Fibroblast of pulmonary artery (primary cell): ENCODE measurements around the gene VPS16.
A peak's percentile ranks its signal among the peaks of the same experiment; 100 is the strongest.

Source experiments
- DNase-seq: peaks from one replicate; pipeline ENCODE4 v3.0.0-alpha.2; 2010; ENCODE audit warnings: low read depth
- H3K4me3 ChIP-seq: replicated peaks from 2 replicates; pipeline ENCODE4 v1.5.1; 2011; ENCODE audit warnings: low read depth, mild to moderate bottlenecking, control low read depth, low read length, moderate library complexity
- TF ChIP-seq, protein P1 (sequence below): IDR thresholded peaks from 2 replicates; pipeline ENCODE4 v1.5.1; 2011; ENCODE audit warnings: mild to moderate bottlenecking, control low read depth, low read length, inconsistent platforms; ENCODE audit errors: missing control alignments

Gene VPS16

DNA sequence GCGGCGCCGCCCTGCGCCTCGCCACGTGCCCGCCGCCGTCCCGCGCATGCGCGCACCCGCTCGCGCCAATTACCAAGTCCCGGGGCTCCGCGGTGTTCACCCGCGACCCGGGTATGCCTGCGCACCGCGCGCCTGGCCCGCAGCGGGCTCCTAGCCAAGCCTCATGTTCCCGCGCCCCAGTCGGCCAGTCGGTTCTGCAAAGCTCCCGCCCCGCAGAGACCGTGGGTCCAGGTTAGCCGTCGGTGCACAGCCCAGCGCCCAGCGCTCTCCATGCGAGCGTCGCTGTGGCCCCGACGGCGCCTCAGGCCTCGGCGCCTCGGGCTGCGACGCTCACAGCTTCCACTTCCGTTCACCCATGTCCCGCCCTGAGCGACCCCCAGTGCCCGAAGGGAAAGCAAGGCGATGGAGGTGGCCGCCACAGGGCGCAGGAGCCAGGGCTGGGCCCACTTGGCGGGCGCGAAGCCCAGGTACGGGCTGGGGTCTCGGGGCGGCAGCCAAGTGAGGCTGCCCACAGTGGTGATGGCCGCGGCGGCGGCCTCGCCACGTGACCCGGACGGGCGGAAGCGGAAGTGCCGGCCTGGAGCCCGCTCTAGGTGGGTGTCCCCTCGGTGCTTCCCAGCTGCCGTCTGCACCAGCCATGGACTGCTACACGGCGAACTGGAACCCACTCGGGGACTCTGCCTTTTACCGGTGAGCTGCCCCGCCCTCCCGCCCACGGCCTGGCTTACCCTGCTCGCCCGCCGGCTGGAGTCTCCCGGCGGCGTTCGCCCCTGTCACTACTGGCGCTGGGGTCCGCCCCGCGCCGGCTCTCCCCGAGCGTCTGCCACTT lies at the start of gene VPS16, which contains the start of gene PCED1A:
TSS of gene VPS16 (plus strand) at position 608 of the 829 bp plus-strand sequence. CDS start at position 638, 30 bp downstream.
TSS of gene PCED1A (minus strand) at position 518 of the 829 bp plus-strand sequence. CDS start 743 bp downstream, outside the sequence.
- H3K4me3 ChIP-seq, result peak within 1 kb of the TSS; percentile 87
- TF ChIP-seq, protein P1, sequence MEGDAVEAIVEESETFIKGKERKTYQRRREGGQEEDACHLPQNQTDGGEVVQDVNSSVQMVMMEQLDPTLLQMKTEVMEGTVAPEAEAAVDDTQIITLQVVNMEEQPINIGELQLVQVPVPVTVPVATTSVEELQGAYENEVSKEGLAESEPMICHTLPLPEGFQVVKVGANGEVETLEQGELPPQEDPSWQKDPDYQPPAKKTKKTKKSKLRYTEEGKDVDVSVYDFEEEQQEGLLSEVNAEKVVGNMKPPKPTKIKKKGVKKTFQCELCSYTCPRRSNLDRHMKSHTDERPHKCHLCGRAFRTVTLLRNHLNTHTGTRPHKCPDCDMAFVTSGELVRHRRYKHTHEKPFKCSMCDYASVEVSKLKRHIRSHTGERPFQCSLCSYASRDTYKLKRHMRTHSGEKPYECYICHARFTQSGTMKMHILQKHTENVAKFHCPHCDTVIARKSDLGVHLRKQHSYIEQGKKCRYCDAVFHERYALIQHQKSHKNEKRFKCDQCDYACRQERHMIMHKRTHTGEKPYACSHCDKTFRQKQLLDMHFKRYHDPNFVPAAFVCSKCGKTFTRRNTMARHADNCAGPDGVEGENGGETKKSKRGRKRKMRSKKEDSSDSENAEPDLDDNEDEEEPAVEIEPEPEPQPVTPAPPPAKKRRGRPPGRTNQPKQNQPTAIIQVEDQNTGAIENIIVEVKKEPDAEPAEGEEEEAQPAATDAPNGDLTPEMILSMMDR, result no peak
- peak; percentile 89 for DNase-seq

DNA sequence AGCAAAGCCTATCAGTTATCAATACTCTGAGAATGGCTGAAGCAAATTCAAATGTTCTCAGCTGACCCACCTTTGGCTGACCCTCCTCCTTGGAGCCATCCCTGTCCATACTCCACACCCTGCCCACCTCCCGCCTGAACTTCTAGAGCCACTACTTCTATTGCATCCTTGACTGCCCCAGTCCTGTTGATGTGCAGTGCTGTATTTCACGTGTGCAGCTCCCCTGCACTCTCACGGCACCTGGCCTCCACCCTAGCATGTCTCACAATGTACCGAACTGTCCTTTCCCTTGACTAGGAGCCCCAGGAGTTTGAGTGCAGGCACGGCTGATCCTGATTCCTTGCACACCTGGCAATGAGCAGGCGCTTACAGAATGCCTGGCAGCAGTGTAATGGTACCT lies 47.1 kb upstream of the VPS16 start:
- DNase-seq, result no peak
- no peak overlapping the region for H3K4me3 ChIP-seq
- TF ChIP-seq, protein P1, result no peak

DNA sequence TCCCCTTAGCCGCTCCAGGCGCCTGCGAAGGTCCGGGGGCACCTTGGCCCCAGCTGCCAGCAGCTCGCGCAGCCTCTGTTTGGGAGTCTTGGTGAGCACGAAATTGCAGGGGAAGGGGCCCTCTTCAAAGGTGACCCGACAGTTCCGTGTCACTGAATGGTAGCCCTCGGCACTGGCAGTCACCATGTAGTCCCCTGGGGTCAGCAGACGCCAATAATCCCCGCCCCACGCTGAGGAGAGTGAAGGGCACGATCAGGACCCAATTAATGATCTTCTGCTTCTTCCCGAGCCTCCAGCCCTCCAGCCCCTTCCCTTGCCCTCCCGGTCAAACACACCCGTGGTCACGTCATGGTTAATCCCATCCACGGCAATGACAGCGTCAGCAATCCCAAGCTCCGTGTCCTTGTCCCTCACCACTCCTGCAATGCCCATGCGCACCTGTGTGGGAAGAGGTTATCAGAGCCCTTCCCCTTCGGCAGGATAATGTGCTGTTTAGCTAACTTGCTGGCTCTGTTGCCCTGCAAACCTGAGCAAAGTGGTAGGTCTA lies 46.3 kb upstream of the VPS16 start:
- no peak overlapping the region for H3K4me3 ChIP-seq
- no peak for DNase-seq
- TF ChIP-seq, protein P1, result no peak

DNA sequence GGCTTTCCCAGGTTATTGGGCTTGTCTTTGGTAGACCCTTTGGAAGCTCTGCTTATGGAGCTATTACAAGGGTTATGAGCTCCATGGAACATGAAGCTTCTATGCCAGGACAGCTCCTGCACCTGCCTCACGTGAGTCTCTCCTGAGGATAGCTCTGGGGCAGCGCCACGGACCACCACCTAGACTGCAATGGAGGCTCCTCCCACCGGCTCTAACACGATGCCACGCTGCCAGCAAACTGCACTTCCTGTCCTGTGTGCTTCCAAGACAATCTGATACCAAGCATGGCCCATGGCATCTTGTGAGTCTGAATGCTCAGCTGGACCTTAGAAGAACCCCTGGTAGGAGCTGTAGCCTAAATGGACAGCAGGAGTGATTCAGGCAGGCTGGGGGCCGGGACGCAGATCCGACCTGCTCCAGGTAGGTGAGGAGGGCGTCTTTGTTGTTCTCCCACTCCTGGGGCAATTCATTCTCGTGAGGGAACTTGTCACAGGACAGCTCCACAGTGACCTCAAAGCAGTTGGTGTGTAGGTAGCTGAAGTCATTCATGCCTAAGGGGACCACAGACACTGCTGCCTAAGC lies 45.6 kb upstream of the VPS16 start:
- no peak overlapping the region for H3K4me3 ChIP-seq
- TF ChIP-seq, protein P1, result no peak
- no peak for DNase-seq

DNA sequence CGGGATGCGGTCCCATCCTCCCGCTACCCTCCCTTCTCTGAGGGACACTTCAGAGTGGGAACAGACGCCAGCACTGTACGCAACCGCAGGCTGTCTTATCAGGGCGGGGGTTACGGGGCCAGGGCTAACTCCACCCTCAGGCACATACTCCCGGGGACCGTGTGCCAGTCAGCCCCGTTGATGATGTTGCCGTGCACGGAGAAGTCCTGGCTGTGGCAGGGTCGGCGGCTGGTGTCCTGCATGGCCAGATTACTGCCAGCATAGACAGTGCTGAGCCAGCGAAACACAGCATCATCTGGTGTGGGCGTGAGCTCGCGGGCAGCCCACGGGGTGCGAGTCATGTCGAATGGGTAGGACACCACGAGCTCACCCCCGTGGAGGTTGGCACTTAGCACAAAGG lies 45.1 kb upstream of the VPS16 start:
- TF ChIP-seq, protein P1, result no peak
- DNase-seq, result no peak
- no peak overlapping the region for H3K4me3 ChIP-seq

DNA sequence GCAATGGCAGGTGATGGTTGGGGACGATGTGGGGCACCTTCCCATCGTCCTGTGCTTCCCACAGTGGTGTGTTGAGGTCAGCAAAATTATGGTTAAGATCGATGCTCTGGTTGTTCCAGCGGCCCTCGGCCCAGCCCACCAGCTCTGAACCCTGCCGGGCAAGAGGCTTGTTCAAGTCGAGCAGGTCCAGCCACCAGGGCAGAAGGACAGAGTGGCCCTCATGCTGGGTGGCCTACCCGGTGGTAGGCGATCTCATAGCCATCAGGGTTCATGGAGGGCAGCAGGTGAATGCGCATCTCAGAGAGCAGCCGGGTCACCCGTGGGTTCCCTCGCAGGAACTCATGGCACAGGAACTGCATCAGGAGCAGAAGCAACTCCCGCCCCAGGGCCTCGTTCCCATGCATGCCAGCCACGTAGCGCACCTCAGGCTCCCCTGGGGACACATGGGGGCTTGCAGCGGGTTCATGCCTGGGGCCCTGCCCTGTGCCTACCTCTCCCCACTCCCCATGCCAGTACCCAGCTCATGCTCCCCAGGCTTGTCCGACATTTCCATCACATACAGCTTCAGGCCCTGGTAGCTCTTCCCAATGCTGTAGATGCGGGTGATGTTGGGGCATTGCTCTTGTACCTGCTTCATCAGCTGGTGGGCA lies 44.4 kb upstream of the VPS16 start:
- TF ChIP-seq, protein P1, result no peak
- no peak overlapping the region for H3K4me3 ChIP-seq
- no peak for DNase-seq
